PC-3 (cell line): ENCODE data around the gene GULP1. TPM values are rescaled to one million over a fixed set of nuclear protein-coding genes. Genes with fewer than 3 reads are reported as not detected.

Experiments
- ATAC-seq: fragments of 200-7000 bp; cut with Tn5 transposase; 2 replicates; pipeline ENCODE4 v1.9.1; 2020; ENCODE audit warnings: mild to moderate bottlenecking, moderate library complexity
- BruUV-seq: library from RNA; stranded (reverse); fragments of 400-500 nt; replicated peaks from 2 replicates; lab custom pipeline; 2021; lab: Mats Ljungman, UMichigan
- CTCF ChIA-PET: fragments of 300-600 bp; sonication (Branson Sonifier 250); formaldehyde crosslinking; loops from one replicate; lab custom pipeline; 2022; ENCODE audit warnings: antibody characterized with exemption; lab: Charles Lee
- POLR2A ChIA-PET: fragments of 300-600 bp; sonication (Branson Sonifier 250); formaldehyde crosslinking; loops from one replicate; lab custom pipeline; 2022; ENCODE audit warnings: antibody characterized with exemption; ENCODE audit not compliant: unreplicated experiment; lab: Charles Lee
- DNase-seq: peaks from one replicate; pipeline ENCODE4 v3.0.0-alpha.2; 2015
- H2AFZ ChIP-seq: fragments of 300-600 bp; sonication (generic); 2 replicates; pipeline ENCODE4 v1.6.0; 2016; ENCODE audit warnings: antibody characterized with exemption, low read length
- H3F3A ChIP-seq: fragments of 300-600 bp; sonication (generic); one replicate; pipeline ENCODE4 v1.6.0; 2017; ENCODE audit warnings: antibody characterized with exemption, low read length, control low read depth, mild to moderate bottlenecking; ENCODE audit not compliant: unreplicated experiment
- H3K27ac ChIP-seq: fragments of 300-600 bp; sonication (generic); 2 replicates; pipeline ENCODE4 v1.5.1; 2016; ENCODE audit warnings: mild to moderate bottlenecking, low read length
- H3K27me3 ChIP-seq: fragments of 300-600 bp; sonication (generic); 2 replicates; pipeline ENCODE4 v1.6.1; 2016; ENCODE audit warnings: low read length, mixed read lengths
- H3K36me3 ChIP-seq: fragments of 300-600 bp; sonication (generic); 2 replicates; pipeline ENCODE4 v1.6.1; 2016; ENCODE audit warnings: low read depth, mixed run types, low read length, mixed read lengths
- H3K4me1 ChIP-seq: fragments of 300-600 bp; sonication (generic); 2 replicates; pipeline ENCODE4 v1.5.1; 2016; ENCODE audit warnings: low read length; ENCODE audit not compliant: insufficient read depth
- H3K4me2 ChIP-seq: fragments of 300-600 bp; sonication (generic); 2 replicates; pipeline ENCODE4 v1.6.0; 2016; ENCODE audit warnings: low read length
- H3K4me3 ChIP-seq: fragments of 300-600 bp; sonication (generic); 2 replicates; pipeline ENCODE4 v1.5.1; 2016; ENCODE audit warnings: mild to moderate bottlenecking, low read length, mixed read lengths
- H3K79me2 ChIP-seq: fragments of 300-600 bp; sonication (generic); 2 replicates; pipeline ENCODE4 v1.6.1; 2017; ENCODE audit warnings: low read length, mixed read lengths
- H3K9ac ChIP-seq: fragments of 300-600 bp; sonication (generic); 2 replicates; pipeline ENCODE4 v1.6.0; 2016; ENCODE audit warnings: mild to moderate bottlenecking, low read length
- H3K9me2 ChIP-seq: fragments of 300-600 bp; sonication (generic); replicated peaks from 2 replicates; pipeline ENCODE4 v1.6.1; 2016; ENCODE audit warnings: mixed run types, low read length, mixed read lengths
- H3K9me3 ChIP-seq: fragments of 300-600 bp; sonication (generic); 2 replicates; pipeline ENCODE4 v1.6.1; 2016; ENCODE audit warnings: low read length, mixed read lengths
- H4K20me1 ChIP-seq: fragments of 300-600 bp; sonication (generic); 2 replicates; pipeline ENCODE4 v1.6.1; 2016; ENCODE audit warnings: low read length, mixed read lengths
- EZH2 ChIP-seq: fragments of 300-600 bp; sonication (generic); IDR thresholded peaks from one replicate; pipeline ENCODE4 v1.6.1; 2017; ENCODE audit warnings: antibody characterized with exemption, mild to moderate bottlenecking, low read length; ENCODE audit not compliant: unreplicated experiment
- EZH2phosphoT487 ChIP-seq: fragments of 300-600 bp; sonication (generic); IDR thresholded peaks from 2 replicates; pipeline ENCODE4 v1.6.1; 2018; ENCODE audit warnings: mild to moderate bottlenecking, antibody characterized with exemption, low read length, borderline replicate concordance
- intact Hi-C: fragments of 100-400 bp; cut with micrococcal nuclease; formaldehyde crosslinking; loops from 2 replicates; pipeline ENCODE4 v1.9.0; 2023
- total RNA-seq: library from RNA; depleted of rRNA; stranded (reverse); fragments of >200 nt; gene quantifications from 2 replicates; pipeline ENCODE4 v1.2.3, GENCODE V29; 2014
- TF ChIP-seq, protein P1 (sequence below): fragments of 300-600 bp; sonication (generic); conservative IDR thresholded peaks from 2 replicates; pipeline ENCODE4 v1.5.1; 2017; ENCODE audit warnings: antibody characterized with exemption, low read depth, mild to moderate bottlenecking, low read length

The GULP1 gene
- total RNA-seq, 1 experiment from 2014 or later, result 25.5 TPM

DNA sequence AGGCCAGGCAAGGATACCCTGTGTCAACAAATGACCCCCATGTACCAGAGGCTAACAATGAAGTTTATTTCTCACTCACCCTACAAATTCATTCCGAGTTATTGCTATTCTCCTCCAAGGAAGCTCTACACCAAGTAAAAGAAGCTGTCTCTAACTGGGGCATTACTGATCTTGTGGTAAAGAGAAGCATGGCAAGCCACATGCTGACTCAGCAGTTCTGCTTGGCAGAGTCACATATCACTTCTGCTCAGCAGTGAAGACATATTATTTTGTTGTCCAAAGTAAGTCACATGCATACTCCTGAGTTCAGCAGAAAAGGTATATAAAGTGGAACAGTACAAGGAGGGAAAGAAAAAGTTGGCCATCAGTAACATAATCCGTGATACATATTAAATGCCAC lies 315.8 kb downstream of the GULP1 start:
- H3K4me3 ChIP-seq, result no peak overlapping the region
- H3K9me2 ChIP-seq, result no peaks in the 10 kb centered on the region
- H3K27me3 ChIP-seq, result no peaks in the 10 kb centered on the region
- no peak overlapping the region for H3K4me2 ChIP-seq
- BruUV-seq, result TSS peak; percentile 9
- TF ChIP-seq EZH2, result no peak
- TF ChIP-seq, protein P1, sequence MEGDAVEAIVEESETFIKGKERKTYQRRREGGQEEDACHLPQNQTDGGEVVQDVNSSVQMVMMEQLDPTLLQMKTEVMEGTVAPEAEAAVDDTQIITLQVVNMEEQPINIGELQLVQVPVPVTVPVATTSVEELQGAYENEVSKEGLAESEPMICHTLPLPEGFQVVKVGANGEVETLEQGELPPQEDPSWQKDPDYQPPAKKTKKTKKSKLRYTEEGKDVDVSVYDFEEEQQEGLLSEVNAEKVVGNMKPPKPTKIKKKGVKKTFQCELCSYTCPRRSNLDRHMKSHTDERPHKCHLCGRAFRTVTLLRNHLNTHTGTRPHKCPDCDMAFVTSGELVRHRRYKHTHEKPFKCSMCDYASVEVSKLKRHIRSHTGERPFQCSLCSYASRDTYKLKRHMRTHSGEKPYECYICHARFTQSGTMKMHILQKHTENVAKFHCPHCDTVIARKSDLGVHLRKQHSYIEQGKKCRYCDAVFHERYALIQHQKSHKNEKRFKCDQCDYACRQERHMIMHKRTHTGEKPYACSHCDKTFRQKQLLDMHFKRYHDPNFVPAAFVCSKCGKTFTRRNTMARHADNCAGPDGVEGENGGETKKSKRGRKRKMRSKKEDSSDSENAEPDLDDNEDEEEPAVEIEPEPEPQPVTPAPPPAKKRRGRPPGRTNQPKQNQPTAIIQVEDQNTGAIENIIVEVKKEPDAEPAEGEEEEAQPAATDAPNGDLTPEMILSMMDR, result no peak
- TF ChIP-seq EZH2phosphoT487, result no peak
- ChIA-PET POLR2A (no interaction called here), CTCF (no interaction called here)
- H3F3A ChIP-seq, result no peaks in the 10 kb centered on the region
- no peaks in the 10 kb centered on the region for H3K9me3 ChIP-seq
- H3K9ac ChIP-seq, result no peak overlapping the region
- no peaks in the 10 kb centered on the region; the same call in 1 of the 2 replicates for H3K4me1 ChIP-seq
- H2AFZ ChIP-seq, result no peak overlapping the region
- H3K79me2 ChIP-seq, result no peaks in the 10 kb centered on the region
- intact Hi-C loops, result no loop called here
- H3K27ac ChIP-seq, result no peak overlapping the region
- H4K20me1 ChIP-seq, result no peaks in the 10 kb centered on the region
- H3K36me3 ChIP-seq, result no peaks in the 10 kb centered on the region
- ATAC-seq (no peak), DNase-seq (no peak)

DNA sequence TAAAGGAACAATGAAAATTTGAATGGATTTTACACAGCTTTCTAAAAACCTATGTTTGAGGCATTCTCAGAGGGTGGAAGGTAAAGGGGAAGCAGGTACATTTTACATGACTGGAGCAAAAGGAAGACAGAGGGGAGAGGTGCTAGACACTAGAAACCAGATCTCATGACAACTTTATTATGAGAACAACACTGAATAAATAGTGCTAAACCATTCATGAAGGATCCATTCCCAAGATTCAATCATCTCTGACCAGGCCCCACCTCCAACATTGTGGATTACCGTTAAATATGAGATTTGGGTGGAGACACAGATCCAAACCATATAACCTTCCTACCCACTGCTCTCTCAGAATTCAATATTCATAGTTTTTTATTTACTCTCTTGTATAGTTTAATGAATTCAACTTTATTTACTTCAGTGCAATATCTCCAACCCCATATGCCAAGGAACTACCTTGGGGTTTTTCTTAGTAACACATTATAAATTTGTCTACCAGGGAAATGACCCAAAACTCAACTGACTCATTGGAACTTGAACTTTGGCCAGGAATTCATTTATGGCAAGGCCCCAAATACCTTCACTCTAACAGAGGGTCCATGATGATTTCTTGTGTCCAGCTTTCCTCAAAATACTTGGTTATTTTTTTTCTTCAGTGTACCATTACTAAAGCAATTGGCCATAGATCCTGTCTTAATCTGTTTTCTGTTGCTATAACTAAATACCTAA lies 317.8 kb downstream of the GULP1 start:
- TF ChIP-seq EZH2phosphoT487 (no peak), EZH2 (no peak)
- TF ChIP-seq, protein P1, result no peak
- Histone ChIP-seq H3K27ac (no peak overlapping the region), H3K36me3 (no peaks in the 10 kb centered on the region), H3K4me2 (no peak overlapping the region), H3K9ac (no peak overlapping the region), H3K9me3 (no peaks in the 10 kb centered on the region), H3K9me2 (no peaks in the 10 kb centered on the region), H3K27me3 (no peaks in the 10 kb centered on the region), H4K20me1 (no peaks in the 10 kb centered on the region), H3K4me3 (no peak overlapping the region), H2AFZ (no peak overlapping the region), H3K4me1 (no peaks in the 10 kb centered on the region; the same call in 1 of the 2 replicates), H3F3A (no peaks in the 10 kb centered on the region), H3K79me2 (no peaks in the 10 kb centered on the region)
- ChIA-PET POLR2A (no interaction called here), CTCF (interaction anchor here (0.6 kb wide), 1 partner anchor 1773 kb away, joined by 3 read pairs; no protein-coding TSS in a partner anchor)
- ATAC-seq (no peak), DNase-seq (peak; percentile 26)
- BruUV-seq, result no TSS peak
- intact Hi-C loops, result loop anchor here (10.0 kb wide), 1 partner anchor 55 kb away; no protein-coding TSS in a partner anchor

DNA sequence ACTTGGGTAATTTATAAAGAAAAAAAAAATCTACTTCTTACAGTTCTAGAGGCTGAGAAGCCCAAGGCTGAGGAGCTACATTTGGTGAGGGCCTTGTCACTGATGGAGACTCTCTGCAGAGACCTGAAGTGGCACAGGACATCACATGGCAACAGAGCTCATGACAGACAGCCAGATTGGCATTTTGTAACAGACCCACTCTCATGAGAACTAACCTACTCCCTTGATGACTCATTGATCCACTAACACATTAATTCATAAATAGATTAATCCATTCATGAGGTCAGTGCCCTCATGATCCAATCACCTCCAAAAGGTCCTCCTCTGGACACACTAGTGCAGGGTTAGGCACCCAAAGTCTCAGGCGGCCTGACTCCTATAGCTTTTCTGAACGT lies 318.4 kb downstream of the GULP1 start:
- H3K9me2 ChIP-seq, result no peaks in the 10 kb centered on the region
- POLR2A ChIA-PET, result no interaction called here
- no peak for ATAC-seq
- no peaks in the 10 kb centered on the region for H3K36me3 ChIP-seq
- H3F3A ChIP-seq, result no peaks in the 10 kb centered on the region
- no peaks in the 10 kb centered on the region for H3K9me3 ChIP-seq
- H3K9ac ChIP-seq, result no peak overlapping the region
- DNase-seq, result no peak
- intact Hi-C loops, result loop anchor here (10.0 kb wide), 1 partner anchor 55 kb away; no protein-coding TSS in a partner anchor
- H3K27ac ChIP-seq, result no peak overlapping the region
- no peaks in the 10 kb centered on the region for H4K20me1 ChIP-seq
- CTCF ChIA-PET, result interaction anchor here (0.6 kb wide), 1 partner anchor 1773 kb away, joined by 3 read pairs; no protein-coding TSS in a partner anchor
- H3K4me3 ChIP-seq, result no peak overlapping the region
- no peaks in the 10 kb centered on the region for H3K27me3 ChIP-seq
- no peak overlapping the region for H2AFZ ChIP-seq
- no peak for TF ChIP-seq EZH2
- no peak for TF ChIP-seq EZH2phosphoT487
- TF ChIP-seq, protein P1, result no peak
- no peaks in the 10 kb centered on the region for H3K79me2 ChIP-seq
- H3K4me1 ChIP-seq, result no peaks in the 10 kb centered on the region; the same call in 1 of the 2 replicates
- H3K4me2 ChIP-seq, result no peak overlapping the region
- no TSS peak for BruUV-seq
